SK-MEL-5 (cell line): ENCODE results near the gene GPAT2. TPM values are rescaled to one million over a fixed set of nuclear protein-coding genes. Genes with fewer than 3 reads are reported as not detected.
A peak's percentile ranks its signal among the peaks of the same experiment; 100 is the strongest.
"Not testable (repeated sequence)": the region's sequence is repeated elsewhere in the genome, so short reads cannot be mapped to it uniquely, and the experiment has no call there.

Source experiments
- DNase-seq: peaks from one replicate; pipeline ENCODE4 v3.0.0-alpha.2; 2016; ENCODE audit warnings: low read depth, low spot score
- in situ Hi-C: cut with HindIII; loops from 2 replicates; pipeline ENCODE4 v1.10.0; 2016; ENCODE audit warnings: low sequenced_read_pairs, high pct_unique_total_duplicates, low pct_unique_long_range_greater_than_20kb
- total RNA-seq: library from RNA; depleted of rRNA; stranded (reverse); fragments of >200 nt; shearing (Covaris generic); gene quantifications from 2 replicates; pipeline ENCODE4 v1.2.3, GENCODE V29; 2014

Gene GPAT2
- total RNA-seq, 1 experiment from 2014 or later, result not detected

- DNase-seq, in situ Hi-C loops: not testable (repeated sequence)
Observed at GRCh38 chr2:96066511-96066910, 31.8 kb upstream of the GPAT2 start.

GRCh38 chr2:96065954-96066353, 31.2 kb upstream of the GPAT2 start:
- DNase-seq, in situ Hi-C loops: not testable (repeated sequence)

- in situ Hi-C loops, result no loop called here
- DNase-seq, result no peak
Observed at GRCh38 chr2:96065381-96065930, 30.7 kb upstream of the GPAT2 start.

- in situ Hi-C loops, DNase-seq: not testable (repeated sequence)
Observed at GRCh38 chr2:96064760-96065159, 30.0 kb upstream of the GPAT2 start.

- DNase-seq, in situ Hi-C loops: not testable (repeated sequence)
Observed at GRCh38 chr2:96064047-96064675, 29.4 kb upstream of the GPAT2 start.

GRCh38 chr2:96063116-96063899, 28.6 kb upstream of the GPAT2 start:
- DNase-seq, result peak; percentile 55
- in situ Hi-C loops, result not testable (repeated sequence)

GRCh38 chr2:96062483-96062882, 27.8 kb upstream of the GPAT2 start:
- in situ Hi-C loops, DNase-seq: not testable (repeated sequence)

- DNase-seq, in situ Hi-C loops: not testable (repeated sequence)
Observed at GRCh38 chr2:96061901-96062300, 27.2 kb upstream of the GPAT2 start.

GRCh38 chr2:96061197-96061817, 26.6 kb upstream of the GPAT2 start:
- DNase-seq, in situ Hi-C loops: not testable (repeated sequence)

- in situ Hi-C loops, DNase-seq: not testable (repeated sequence)
Observed at GRCh38 chr2:96060325-96060724, 25.6 kb upstream of the GPAT2 start.

- in situ Hi-C loops, DNase-seq: not testable (repeated sequence)
Observed at GRCh38 chr2:96059443-96059842, 24.7 kb upstream of the GPAT2 start.

GRCh38 chr2:96055830-96056229, 21.1 kb upstream of the GPAT2 start:
- in situ Hi-C loops, result not testable (repeated sequence)

GRCh38 chr2:96054537-96054936, 19.8 kb upstream of the GPAT2 start:
- in situ Hi-C loops, result not testable (repeated sequence)

More at GRCh38 chr2:96055830-96056229, 21.1 kb upstream of the GPAT2 start:
- not testable (repeated sequence) for DNase-seq

GRCh38 chr2:96053385-96053784, 18.7 kb upstream of the GPAT2 start:
- DNase-seq, in situ Hi-C loops: not testable (repeated sequence)

More at GRCh38 chr2:96054537-96054936, 19.8 kb upstream of the GPAT2 start:
- DNase-seq, result not testable (repeated sequence)

GRCh38 chr2:96052632-96053031, 17.9 kb upstream of the GPAT2 start:
- in situ Hi-C loops, DNase-seq: not testable (repeated sequence)

- DNase-seq, in situ Hi-C loops: not testable (repeated sequence)
Observed at GRCh38 chr2:96049917-96050262, 15.2 kb upstream of the GPAT2 start.

GRCh38 chr2:96049049-96049916, 14.6 kb upstream of the GPAT2 start:
- DNase-seq, in situ Hi-C loops: not testable (repeated sequence)
